NCI-H345 treated with DMSO at 0.1 percent for 48 hours (cell line): ENCODE data around the gene CSGALNACT2.
"Not testable (repeated sequence)": the region's sequence is repeated elsewhere in the genome, so short reads cannot be mapped to it uniquely, and the experiment has no call there.

Experiments used
- DNase-seq: peaks from one replicate; lab custom pipeline; 2025; ENCODE audit not compliant: unreplicated experiment; lab: John Stamatoyannopoulos, UW

The CSGALNACT2 gene

GRCh38 chr10:43214071-43214955 lies 76.1 kb downstream of the CSGALNACT2 start:
- no peak for DNase-seq

- DNase-seq, result no peak
Observed at GRCh38 chr10:43214956-43215561, 76.8 kb downstream of the CSGALNACT2 start.

GRCh38 chr10:43215758-43216455 lies 77.7 kb downstream of the CSGALNACT2 start:
- DNase-seq, result no peak

- DNase-seq, result no peak
Observed at GRCh38 chr10:43216931-43217562, 78.8 kb downstream of the CSGALNACT2 start.

GRCh38 chr10:43217563-43218205 lies 79.4 kb downstream of the CSGALNACT2 start:
- DNase-seq, result no peak

- no peak for DNase-seq
Observed at GRCh38 chr10:43218206-43218950, 80.1 kb downstream of the CSGALNACT2 start.

GRCh38 chr10:43218951-43219837 lies 80.9 kb downstream of the CSGALNACT2 start:
- DNase-seq, result no peak

GRCh38 chr10:43219848-43220247 lies 81.6 kb downstream of the CSGALNACT2 start:
- no peak for DNase-seq

DNA sequence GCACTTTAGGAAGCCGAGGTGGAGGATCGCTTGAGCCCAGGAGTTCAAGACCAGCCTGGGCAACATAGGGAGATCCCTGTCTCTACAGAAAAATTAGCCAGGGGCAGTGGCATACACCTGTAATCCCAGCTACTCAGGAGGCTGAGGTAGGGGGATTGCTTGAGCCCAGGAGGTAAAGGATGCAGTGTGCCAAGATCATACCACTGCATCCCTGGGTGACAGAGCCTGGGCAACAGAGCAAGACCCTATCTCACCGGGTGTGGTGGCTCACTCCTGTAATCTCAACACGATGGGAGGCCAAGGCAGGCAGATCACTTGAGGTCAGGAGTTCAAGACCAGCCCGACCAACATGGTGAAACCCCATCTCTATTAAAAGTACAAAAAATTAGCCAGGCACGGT lies 82.0 kb downstream of the CSGALNACT2 start:
- not testable (repeated sequence) for DNase-seq

- DNase-seq, result no peak
Observed at GRCh38 chr10:43220657-43221418, 82.6 kb downstream of the CSGALNACT2 start.

- DNase-seq, result no peak
Observed at GRCh38 chr10:43221419-43222209, 83.4 kb downstream of the CSGALNACT2 start.

- DNase-seq, result no peak
Observed at GRCh38 chr10:43222210-43222720, 84.0 kb downstream of the CSGALNACT2 start.

DNA sequence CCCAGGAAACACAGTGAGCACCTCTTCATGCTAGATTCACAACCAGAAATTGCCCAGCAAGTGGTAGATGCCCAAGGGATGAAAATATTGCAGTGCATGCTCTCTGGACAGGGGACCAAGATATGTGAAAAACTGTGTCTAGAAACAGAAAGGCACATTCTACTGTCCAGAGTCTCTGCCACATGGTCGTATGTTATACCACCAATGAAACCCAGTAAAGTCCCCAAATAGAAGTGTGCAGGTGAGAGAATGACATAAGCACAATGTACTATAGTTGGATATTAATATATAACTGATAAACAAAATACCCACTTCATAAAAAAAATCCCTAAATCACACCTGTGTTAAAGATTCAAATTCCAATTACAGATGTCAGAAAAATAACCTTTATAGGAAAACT lies 84.8 kb downstream of the CSGALNACT2 start:
- DNase-seq, result no peak

GRCh38 chr10:43224321-43224720 lies 86.1 kb downstream of the CSGALNACT2 start:
- no peak for DNase-seq

DNA sequence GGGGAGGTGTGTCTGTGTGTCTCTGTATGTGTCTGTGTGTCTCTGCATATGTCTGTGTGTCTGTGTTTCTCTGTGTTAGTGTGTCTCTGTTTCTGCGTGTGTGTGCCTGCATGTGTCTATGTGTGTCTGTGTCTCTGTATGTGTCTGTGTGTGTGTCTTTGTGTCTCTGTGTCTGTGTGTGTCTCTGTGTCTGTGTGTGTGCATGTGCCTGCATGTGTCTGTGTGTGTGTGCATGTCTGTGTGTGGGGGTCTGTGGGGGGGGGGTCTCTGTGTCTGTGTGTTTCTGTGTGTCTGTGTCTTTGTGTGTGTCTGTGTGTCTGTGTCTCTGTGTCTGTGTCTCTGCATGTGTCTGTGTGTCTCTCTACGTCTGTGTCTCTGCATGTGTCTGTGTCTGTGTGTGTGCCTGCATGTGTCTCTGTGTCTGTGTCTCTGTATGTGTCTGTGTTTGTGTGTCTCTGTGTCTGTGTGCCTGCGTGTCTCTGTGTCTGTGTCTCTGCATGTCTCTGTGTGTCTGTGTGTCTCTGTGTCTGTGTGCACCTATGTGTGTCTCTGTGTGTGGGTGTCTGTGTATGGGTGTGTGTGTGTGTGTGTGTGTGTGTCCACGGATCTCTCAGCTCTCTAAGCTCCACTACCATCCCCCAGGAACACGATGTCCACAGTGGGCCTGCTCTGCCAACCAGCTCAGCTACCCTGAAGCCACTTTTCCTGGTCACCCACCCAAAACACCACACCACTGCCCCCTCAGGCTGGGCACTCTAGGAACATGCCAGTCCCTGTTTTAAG lies 87.0 kb downstream of the CSGALNACT2 start:
- DNase-seq, result no peak

GRCh38 chr10:43225787-43226153 lies 87.5 kb downstream of the CSGALNACT2 start:
- DNase-seq, result no peak

DNA sequence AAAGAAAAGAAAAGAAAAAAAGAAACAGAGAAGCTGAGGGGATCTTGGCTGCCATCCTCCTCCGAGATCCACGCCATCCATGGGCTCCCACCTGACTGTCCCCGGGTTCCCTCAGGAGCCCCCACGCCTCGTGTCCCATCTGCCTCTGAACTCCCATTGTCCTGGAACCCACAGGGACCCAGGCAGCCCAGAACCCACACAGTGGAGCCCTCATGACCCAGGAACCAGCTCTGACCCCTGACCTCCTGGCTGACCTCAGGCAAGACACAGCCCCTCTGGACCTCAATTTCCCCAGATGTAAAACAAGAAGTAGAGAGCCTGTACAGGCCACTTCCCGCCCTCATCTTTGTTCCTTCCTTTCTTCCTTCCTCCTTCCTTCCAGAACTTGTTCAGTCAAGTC lies 88.2 kb downstream of the CSGALNACT2 start:
- DNase-seq, result no peak
